ENCODE data around the gene FANCI.

Gene FANCI

DNA sequence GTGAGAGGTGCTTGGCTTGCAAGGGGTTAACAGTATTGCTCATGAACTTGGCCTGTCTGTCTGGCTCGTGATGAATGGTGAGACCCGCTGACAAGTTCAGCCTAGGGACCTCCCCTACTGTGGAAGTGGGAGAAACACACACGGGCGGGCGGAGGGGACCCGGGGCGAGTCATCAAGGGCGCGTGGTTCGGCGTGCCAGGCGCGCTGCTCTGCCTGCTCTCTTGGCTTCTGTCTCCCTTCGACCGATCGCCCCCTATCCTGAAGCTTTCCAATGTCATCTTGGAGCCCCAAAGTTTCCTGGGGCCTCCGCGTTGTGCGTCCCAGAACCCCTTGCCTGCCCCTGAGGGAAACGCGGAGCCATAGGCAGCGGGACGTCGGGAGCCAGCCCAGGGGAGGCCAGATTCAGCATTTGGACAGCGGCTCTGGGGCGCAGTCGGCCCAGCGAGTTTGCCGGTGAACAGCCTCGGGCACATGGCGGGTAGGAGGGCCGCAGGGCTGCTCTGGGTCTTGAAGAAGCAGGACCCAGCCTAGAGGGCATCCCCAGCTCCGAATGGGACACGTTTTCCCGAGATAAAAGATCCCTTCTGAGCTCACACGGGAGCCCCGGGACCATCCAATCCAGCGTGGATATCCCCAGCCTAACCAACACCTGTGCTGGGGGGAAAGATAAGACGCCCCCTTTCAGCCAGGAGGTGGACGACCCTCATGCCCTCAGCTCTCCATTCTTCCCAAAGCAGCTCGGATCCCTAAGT is 117.8 kb downstream of the FANCI start:
- peak in 1 of 2 experiments; percentile 3 for DNase-seq (ENCODE audit: low read depth in 2 of 2)

DNA sequence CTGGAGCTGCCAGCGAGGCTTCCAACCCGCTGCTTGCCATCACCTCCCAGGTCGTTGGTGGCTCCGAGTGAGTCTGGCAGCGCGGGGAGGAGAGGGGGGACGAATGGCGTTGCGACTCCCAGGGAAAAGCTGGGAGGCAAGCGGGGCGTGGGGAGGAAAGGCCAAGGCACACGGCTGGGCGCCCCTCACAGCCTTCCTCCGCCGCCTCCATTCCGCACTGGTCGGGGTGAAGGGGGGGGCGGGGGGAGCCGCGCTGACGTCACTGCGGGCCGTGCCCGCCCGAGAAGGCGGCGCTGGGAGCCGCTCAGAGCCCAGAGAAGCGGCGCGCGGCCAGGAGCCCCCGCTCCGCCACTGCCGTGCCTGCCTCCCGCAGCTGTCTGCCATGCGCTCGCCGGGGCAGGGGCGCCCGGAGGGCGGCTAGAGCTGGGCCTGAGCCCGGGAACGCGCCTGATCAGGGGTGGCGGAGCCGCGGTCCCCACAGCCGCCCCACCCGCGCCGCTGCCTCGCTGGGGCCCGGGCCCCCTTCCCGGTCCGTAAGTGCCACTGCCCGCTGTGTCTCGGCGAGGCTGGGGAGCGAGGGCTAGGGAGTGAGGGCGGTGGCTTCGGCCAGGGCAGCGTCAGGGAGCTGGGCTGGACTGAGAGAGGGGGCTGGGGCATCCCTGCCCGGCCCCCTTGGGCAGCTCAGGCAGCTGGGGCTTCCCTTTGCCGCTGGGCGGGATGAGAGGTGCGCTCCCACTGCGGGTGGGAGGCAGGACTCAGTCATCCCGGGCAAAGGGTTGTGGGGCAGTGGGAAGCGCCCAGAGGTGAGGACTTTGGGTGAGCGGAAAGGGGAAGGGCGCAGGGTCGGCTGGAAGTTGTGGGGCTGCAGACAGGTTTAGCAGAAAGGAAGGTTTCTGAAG is 118.7 kb downstream of the FANCI start:
- no peak for DNase-seq (ENCODE audit: low read depth in 2 of 2)

DNA sequence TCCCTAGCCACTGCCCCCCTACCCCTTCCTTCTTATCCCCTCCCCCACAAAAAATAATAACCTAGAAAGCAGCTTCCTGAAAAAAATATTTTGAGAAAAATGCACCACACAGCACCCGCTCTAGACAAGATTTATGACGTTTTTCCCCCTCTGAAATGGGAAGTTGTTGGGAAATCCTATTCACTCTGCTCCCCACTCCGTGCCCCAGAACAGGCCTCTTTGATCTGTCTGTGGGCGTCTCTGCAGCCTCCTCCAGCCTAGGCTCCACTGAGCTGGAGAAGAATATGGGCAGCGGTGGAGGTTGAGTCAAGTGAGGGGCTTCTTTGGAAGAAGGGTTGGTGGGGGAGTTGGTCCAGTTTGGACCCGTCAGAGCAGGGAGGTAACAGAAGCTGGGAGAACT is 119.4 kb downstream of the FANCI start:
- DNase-seq (ENCODE audit: low read depth in 2 of 2): no peak

DNA sequence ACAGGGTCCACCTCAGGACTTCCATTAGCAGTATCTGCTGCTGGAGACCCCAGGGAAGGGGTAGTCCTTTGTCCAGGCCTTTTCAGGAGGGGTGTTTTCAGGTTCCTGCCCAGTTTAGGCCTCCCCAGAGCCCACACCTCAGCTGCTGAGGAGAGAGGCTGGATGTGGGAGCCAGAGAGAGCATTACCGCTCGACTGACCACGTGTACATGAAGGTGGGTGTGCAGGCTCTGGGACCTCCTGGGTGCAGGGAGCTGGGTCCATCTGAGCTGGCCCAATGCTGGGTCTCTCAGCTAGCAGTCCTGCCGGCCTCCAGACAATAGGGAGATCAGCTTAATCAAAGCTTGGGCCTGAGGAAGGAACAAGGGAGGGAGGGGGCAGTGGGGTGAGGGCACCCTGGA is 120.0 kb downstream of the FANCI start:
- DNase-seq (ENCODE audit: low read depth in 2 of 2): no peak

DNA sequence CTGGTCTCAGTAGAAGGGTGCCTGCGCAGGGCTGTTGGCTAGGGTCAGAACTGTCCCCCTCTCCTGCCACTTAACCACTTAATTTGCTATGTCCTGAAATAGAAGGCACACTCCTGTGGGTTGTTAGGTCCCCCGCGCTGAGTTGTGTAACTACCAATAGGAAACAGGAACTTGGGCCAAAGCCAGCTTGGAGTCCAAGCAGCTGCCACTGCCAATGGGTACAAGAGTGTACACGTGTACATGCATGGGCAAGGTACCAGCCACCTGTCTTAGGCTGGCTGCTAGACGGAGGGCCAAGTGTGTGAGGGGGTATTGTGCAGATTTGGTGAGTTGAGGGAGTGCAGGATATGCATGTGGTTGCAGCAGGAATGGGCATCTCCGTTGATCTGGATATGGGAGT is 120.6 kb downstream of the FANCI start:
- DNase-seq (ENCODE audit: low read depth in 2 of 2): no peak

DNA sequence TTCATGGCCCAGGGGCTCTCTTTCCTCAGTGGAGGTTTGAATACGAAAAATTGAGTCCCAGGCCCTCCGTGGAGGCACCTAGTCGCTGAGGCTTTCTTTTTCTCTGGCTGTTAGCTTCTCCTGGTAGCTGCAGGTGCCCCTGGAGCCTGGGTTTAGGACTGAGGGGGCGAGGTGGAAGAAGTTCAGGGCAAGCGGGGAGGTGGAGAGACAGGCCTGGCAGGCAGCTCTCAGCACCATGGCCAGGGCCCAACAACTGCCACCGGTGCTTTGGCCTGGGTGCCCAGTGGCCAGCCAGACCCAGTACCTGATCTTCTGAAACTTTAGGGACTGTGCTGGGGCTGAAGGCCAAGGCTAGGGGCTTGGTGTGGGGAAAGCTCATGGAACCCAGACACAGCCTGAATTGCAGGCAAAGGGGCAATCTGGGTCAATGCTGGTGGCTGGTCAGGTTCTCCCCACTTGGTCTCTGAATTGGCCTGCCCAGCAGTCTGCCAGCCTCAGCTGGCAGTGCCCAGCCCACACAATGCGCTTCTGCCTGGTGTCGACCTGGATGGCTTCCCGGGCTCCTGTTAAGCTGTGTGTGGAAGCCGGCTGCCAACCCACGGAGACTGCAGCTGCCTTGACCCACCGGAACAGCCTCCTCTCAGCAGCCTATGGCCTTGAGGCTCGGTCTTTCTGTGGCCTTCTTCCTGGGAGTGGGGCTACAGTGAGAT is 121.1 kb downstream of the FANCI start:
- DNase-seq (ENCODE audit: low read depth in 2 of 2): no peak

DNA sequence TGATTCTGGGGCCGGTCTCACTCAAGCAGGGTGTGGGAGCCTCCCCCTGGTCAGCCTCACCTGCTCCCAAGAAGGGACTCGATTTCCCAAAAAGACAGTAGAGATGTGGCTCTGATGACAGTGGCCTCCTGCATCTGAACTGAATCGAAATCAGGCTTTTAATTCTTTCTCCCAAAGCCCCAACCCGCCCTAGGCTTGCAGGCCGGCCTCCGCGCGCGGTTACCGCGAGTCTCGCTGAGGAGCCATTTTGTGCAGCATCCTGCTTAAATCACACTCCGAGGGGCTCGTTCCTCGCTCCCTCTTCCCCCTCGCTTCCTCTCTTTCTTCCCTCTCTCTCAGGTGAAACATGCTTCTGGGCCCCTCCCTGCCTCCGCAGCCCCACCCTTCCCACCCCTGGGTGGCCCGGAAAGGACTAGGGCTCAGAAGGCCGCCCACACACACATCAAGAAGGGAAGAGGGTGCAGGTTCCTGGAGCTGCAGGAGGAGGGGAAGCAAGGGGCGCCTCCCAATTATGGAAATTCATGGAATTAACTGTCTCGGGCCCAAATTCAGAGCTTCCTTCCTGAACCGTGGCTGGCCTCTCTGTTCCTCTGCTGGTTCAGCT is 121.8 kb downstream of the FANCI start:
- no peak for DNase-seq (ENCODE audit: low read depth in 2 of 2)

Measured in fibroblast of skin of left biceps (primary cell).